Germinal center (tissue), 1 donor: Measurements from ENCODE around the gene ILF3.
A peak's percentile ranks its signal among the peaks of the same experiment; 100 is the strongest.

Experiments used
- DNase-seq: peaks from one replicate; pipeline ENCODE4 v3.0.0; 2012; ENCODE audit warnings: mixed read lengths, low spot score

ILF3 gene

GRCh38 chr19:10695401-10696398, 41.6 kb downstream of the ILF3 start:
- peak; percentile 96 for DNase-seq

GRCh38 chr19:10699650-10700335, 45.6 kb downstream of the ILF3 start:
- DNase-seq = peak; percentile 69

- DNase-seq = peak; percentile 40
Observed at GRCh38 chr19:10701955-10702525, 47.9 kb downstream of the ILF3 start.

- DNase-seq = no peak
Observed at GRCh38 chr19:10706990-10707389, 52.8 kb downstream of the ILF3 start.

- DNase-seq = no peak
Observed at GRCh38 chr19:10707440-10707839, 53.3 kb downstream of the ILF3 start.

GRCh38 chr19:10708291-10708690, 54.1 kb downstream of the ILF3 start:
- no peak for DNase-seq

DNA sequence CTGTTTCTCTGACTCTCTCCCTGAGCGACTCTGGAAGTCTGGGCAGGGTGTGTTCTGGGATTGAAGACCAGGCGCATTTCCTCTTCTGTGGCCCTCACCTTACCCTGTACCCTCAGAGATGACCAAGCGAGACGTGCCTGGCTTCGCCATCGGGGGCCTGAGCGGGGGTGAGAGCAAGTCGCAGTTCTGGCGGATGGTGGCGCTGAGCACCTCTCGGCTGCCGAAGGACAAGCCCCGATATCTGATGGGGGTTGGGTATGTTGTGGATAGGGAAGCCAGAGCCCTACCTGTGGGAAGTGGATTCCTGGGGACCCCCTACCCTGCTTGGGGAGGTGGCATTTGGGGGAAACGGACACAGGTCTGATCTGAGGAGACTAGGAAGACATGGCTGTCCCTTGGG, 57.9 kb downstream of the ILF3 start:
- DNase-seq = no peak

GRCh38 chr19:10712754-10713153, 58.6 kb downstream of the ILF3 start:
- no peak for DNase-seq

DNA sequence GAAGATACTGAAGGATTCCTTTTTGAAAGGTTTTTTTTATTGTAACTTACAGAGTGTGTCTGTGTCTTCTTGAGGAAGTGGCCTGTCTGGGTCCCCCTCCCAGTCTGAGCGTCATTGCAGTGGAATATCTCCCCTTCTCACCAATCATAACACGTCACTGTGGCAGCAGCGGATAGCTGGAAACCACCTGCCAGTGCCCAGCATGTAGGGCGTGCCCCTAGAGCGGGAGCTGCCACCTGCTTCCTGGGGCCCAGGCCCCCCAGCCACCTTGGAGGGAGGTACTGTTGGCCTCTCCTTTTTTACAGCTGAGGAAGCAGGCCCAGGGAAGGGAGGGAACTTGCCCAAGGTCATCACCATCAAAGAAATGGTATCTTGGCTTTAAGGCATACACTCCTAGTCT, 59.2 kb downstream of the ILF3 start:
- DNase-seq = no peak

DNA sequence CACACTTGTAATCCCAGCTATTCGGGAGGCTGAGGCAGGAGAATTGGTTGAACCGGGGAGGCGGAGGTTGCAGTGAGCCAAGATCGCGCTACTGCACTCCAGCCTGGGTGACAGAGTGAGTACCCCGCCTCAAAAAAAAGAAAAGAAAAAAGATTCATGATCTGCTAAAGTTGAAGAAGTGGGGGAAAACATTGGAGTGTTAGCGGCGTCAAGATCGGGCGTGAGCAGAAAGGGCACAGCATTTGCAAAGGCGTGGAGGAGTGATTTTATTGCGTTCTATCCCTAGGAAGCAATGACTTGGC, 62.9 kb downstream of the ILF3 start:
- DNase-seq = no peak

GRCh38 chr19:10717356-10718204, 63.4 kb downstream of the ILF3 start, which contains the start of gene DNM2:
TSS of gene DNM2 (plus strand) at chr19:10718079. CDS start at chr19:10718243, 164 bp downstream.
- DNase-seq = peak; percentile 98

GRCh38 chr19:10718205-10719196, 64.4 kb downstream of the ILF3 start:
- peak; percentile 56 for DNase-seq

GRCh38 chr19:10719466-10719961, 65.4 kb downstream of the ILF3 start:
- DNase-seq = no peak

- no peak for DNase-seq
Observed at GRCh38 chr19:10720607-10721125, 66.5 kb downstream of the ILF3 start.

GRCh38 chr19:10723591-10723990, 69.4 kb downstream of the ILF3 start:
- DNase-seq = no peak

DNA sequence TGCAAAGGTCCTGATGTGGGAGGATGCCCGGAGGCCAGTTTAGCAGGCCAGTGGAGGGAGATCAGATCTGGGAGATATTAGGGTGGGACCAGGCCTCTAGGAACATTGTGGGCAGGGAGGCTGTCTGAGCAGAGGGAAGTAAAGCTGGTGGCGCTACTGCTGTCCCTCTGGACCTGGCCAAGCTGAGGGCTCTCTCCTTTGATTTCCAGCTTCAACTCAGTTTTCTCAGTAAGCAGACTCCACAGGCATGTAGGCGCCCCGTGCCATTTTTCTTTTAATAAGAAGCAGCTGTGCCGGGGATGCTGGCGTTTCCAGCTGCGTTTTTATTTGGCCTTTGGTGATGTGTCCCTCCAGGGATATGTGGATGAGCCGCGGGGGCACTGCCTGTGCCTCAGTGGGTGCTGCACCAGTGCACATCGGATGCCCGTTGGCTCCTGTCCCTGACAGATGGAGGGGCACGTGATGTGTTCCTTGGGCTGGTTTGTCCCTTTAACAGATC, 70.5 kb downstream of the ILF3 start:
- no peak for DNase-seq

DNA sequence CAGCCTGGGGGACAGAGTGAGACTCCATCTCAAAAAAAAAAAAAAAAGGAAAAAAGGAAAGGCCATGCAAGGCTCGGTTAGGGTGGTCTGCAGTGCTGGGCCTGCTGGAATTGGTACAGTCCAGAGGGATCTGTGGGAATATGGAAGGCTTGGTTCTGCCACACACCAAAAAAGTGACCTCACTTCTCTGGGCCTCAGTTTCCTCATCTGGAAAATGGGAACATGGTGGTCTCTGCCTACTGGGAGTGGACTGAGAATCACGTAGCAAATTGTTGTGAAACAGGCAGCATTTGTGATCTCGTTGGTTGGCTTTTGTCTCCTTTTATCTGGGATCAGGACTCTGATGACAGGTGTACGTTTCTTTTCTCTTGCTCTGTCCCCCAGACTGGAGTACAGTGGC, 71.3 kb downstream of the ILF3 start:
- DNase-seq = no peak

GRCh38 chr19:10726268-10726667, 72.1 kb downstream of the ILF3 start:
- DNase-seq = no peak

DNA sequence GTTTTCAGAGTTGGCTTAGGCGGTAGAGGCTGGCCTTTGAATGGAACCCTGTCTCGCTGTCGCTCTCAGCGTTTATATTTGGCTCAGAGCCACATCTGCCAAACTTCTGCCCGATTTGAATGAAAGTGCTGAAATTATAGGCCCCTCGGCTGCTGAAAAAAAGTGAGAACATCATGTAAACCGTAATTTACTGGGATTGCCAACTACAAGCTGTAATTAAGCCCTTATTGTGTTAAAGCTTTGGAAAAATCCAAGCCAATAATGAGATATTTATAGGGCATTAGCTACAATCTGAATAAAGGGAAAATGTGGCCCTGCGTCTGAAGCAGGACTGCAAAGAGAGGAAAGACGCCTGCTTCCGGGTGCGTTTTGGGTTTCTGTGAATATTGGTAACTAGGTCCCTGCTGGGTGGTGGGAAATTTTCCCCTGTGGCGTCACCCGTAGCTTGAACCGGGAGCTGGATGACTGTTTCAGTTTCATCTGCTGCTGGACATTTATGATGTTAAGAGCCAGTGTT, 73.6 kb downstream of the ILF3 start:
- no peak for DNase-seq

DNA sequence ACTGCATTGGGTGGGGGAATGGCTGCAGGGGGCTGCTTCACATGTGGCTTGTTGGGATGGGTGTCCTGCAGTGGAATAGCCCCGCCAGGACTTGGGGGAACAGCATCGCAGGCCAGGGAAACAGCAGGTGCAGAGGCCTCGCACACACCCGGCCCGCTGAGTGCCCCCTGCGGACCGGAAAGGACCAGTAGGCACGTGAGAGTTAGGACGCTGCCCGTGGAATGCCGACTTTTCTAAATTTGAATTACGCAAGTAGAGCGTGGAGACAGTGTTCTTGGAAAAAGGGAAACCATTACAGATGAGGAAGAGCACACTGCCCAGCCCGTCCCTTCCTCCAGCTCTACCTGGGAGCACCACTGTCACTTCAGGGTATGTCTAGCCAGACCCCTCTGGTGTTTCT, 75.3 kb downstream of the ILF3 start:
- DNase-seq = no peak
